Measurements from ENCODE around the gene ALK.

ALK gene

GRCh38 chr2:29694741-29695140 lies 226.6 kb downstream of the ALK start:
- TF ChIP-seq CTCF (IDR thresholded peaks at IDR 0.05; ENCODE audit: low read depth, low read length, missing control alignments), result no peak
- no peak overlapping the region for H3K4me3 ChIP-seq (ENCODE audit: low read depth, low read length)
- in situ Hi-C loops (cut with HindIII; ENCODE audit: low sequenced_read_pairs), result no loop called here
- no peak for DNase-seq (ENCODE audit: low read depth)

GRCh38 chr2:29691391-29691950 lies 229.9 kb downstream of the ALK start:
- no peak for DNase-seq (ENCODE audit: low read depth)
- H3K4me3 ChIP-seq (ENCODE audit: low read depth, low read length), result no peak overlapping the region
- TF ChIP-seq CTCF (IDR thresholded peaks at IDR 0.05; ENCODE audit: low read depth, low read length, missing control alignments), result no peak
- in situ Hi-C loops (cut with HindIII; ENCODE audit: low sequenced_read_pairs), result no loop called here

GRCh38 chr2:29689666-29690065 lies 231.7 kb downstream of the ALK start:
- in situ Hi-C loops (cut with HindIII; ENCODE audit: low sequenced_read_pairs), result no loop called here
- H3K4me3 ChIP-seq (ENCODE audit: low read depth, low read length), result no peak overlapping the region
- no peak for TF ChIP-seq CTCF (IDR thresholded peaks at IDR 0.05; ENCODE audit: low read depth, low read length, missing control alignments)
- no peak for DNase-seq (ENCODE audit: low read depth)

GRCh38 chr2:29688429-29688828 lies 233.0 kb downstream of the ALK start:
- DNase-seq (ENCODE audit: low read depth), result no peak
- in situ Hi-C loops (cut with HindIII; ENCODE audit: low sequenced_read_pairs), result no loop called here
- TF ChIP-seq CTCF (IDR thresholded peaks at IDR 0.05; ENCODE audit: low read depth, low read length, missing control alignments), result no peak
- no peak overlapping the region for H3K4me3 ChIP-seq (ENCODE audit: low read depth, low read length)

GRCh38 chr2:29687121-29687520 lies 234.3 kb downstream of the ALK start:
- in situ Hi-C loops (cut with HindIII; ENCODE audit: low sequenced_read_pairs), result no loop called here
- no peak for DNase-seq (ENCODE audit: low read depth)
- no peak for TF ChIP-seq CTCF (IDR thresholded peaks at IDR 0.05; ENCODE audit: low read depth, low read length, missing control alignments)
- no peak overlapping the region for H3K4me3 ChIP-seq (ENCODE audit: low read depth, low read length)

- in situ Hi-C loops (cut with HindIII; ENCODE audit: low sequenced_read_pairs), result no loop called here
- TF ChIP-seq CTCF (IDR thresholded peaks at IDR 0.05; ENCODE audit: low read depth, low read length, missing control alignments), result no peak
- no peak for DNase-seq (ENCODE audit: low read depth)
- H3K4me3 ChIP-seq (ENCODE audit: low read depth, low read length), result no peak overlapping the region
These were observed 244.4 kb downstream of the ALK start for GRCh38 chr2:29676886-29677453.

All from astrocyte of the cerebellum (primary cell).